ENCODE results near the gene TSPAN32. TPM values are rescaled to one million over a fixed set of nuclear protein-coding genes. Genes with fewer than 3 reads are reported as not detected.

The TSPAN32 gene
- polyA plus RNA-seq, 1 donor (not counting 4 experiments of a cell fraction or from before 2014, with no cell fraction given), result not detected

DNA sequence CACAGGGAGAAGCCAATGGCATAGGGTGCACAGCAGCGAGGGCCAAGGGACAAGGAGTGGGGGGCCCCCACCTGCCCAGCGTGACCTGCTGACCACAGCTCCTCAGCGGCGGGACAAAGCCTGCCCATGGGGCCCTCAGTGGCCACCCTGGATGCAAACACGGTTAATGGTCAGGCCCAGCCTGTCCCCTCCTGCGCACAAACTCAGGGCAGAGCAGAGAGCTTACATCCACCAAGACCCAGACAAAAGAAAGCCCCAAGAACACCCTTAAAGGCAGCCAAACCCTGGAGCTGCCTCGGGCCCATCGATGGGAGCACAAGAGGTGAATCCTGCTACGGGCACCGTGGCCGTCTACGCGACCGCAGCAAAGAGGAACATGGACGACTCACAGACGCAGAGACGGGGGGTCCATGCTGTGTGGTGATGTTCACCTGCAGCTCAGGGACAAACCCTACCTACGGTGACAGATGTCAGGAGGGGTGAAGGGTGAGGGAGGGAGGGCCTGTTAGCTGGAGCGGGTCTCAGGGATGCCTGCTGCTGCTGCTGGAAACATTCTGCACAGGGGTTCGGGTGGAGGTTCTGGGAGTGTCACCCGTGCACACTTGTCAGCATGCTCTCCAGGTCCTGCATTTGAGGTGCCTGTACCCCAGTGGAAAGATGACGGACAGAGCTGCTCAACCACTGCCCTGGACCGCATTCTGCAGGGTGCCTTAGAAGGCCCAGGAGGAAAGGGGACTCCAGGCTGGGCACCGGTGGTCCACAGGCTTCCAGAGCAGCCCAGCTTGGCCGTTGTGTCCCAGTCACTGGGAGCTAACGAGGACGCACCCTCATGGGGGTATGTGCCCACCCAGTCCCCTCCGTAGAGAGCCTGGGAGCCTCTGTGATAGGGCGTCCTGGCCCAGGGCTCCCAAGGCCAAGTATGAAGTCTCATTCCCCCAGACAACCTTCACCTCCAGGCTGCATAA, 43.0 kb upstream of the TSPAN32 start:
- Histone ChIP-seq H2AFZ (ENCODE audit: control insufficient read depth, low read length) (no peak overlapping the region), H3K79me2 (ENCODE audit: control insufficient read depth, insufficient read depth, low read length) (no peaks in the 10 kb centered on the region), H3K36me3 (ENCODE audit: control insufficient read depth in 2 of 2, extremely low read depth in 1 of 2, insufficient read depth in 2 of 2, low read length in 2 of 2) (no peaks in the 10 kb centered on the region), H3K4me3 (ENCODE audit: control insufficient read depth in 2 of 3, extremely low read depth in 1 of 3, insufficient read depth in 2 of 3, low read depth in 1 of 3, low read length in 3 of 3) (no peak overlapping the region), H3K4me2 (ENCODE audit: control insufficient read depth, extremely low read depth, insufficient read depth, low read depth, low read length) (no peak overlapping the region), H3K4me1 (ENCODE audit: control insufficient read depth, extremely low read depth, insufficient read depth, low read length) (peaks cover 15% of the 10 kb centered on the region), H3K27me3 (ENCODE audit: control insufficient read depth, extremely low read depth, insufficient read depth, low read length) (peaks cover 35% of the 10 kb centered on the region), H3K9ac (ENCODE audit: control insufficient read depth, extremely low read depth, insufficient read depth, low read length) (no peak overlapping the region), H3K27ac (ENCODE audit: control insufficient read depth, insufficient read depth, low read length) (no peak overlapping the region), H4K20me1 (ENCODE audit: control insufficient read depth, extremely low read depth, insufficient read depth, low read length) (no peaks in the 10 kb centered on the region), H3K9me1 (ENCODE audit: control insufficient read depth, extremely low read depth, insufficient read depth, low read length) (no peaks in the 10 kb centered on the region), H3K9me3 (ENCODE audit: control insufficient read depth, low read depth, low read length) (no peaks in the 10 kb centered on the region)
- DNase-seq (ENCODE audit: low read depth, low spot score) (no peak), FAIRE-seq (no peak)
- dilution Hi-C loops (cut with MboI; ENCODE audit: extremely low pct_ligation_motif_present, low sequenced_read_pairs), result no loop called here
- TF ChIP-seq EZH2 (IDR thresholded peaks at IDR 0.05; ENCODE audit: low read length), result no peak
- TF ChIP-seq, protein P1, sequence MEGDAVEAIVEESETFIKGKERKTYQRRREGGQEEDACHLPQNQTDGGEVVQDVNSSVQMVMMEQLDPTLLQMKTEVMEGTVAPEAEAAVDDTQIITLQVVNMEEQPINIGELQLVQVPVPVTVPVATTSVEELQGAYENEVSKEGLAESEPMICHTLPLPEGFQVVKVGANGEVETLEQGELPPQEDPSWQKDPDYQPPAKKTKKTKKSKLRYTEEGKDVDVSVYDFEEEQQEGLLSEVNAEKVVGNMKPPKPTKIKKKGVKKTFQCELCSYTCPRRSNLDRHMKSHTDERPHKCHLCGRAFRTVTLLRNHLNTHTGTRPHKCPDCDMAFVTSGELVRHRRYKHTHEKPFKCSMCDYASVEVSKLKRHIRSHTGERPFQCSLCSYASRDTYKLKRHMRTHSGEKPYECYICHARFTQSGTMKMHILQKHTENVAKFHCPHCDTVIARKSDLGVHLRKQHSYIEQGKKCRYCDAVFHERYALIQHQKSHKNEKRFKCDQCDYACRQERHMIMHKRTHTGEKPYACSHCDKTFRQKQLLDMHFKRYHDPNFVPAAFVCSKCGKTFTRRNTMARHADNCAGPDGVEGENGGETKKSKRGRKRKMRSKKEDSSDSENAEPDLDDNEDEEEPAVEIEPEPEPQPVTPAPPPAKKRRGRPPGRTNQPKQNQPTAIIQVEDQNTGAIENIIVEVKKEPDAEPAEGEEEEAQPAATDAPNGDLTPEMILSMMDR (optimal IDR thresholded peaks at IDR 0.05 in 1 of 3, IDR thresholded peaks at IDR 0.05 in 1 of 3, conservative IDR thresholded peaks at IDR 0.05 in 1 of 3; ENCODE audit: extremely low read depth in 1 of 3, insufficient read depth in 2 of 3, low read length in 3 of 3), result no peak

DNA sequence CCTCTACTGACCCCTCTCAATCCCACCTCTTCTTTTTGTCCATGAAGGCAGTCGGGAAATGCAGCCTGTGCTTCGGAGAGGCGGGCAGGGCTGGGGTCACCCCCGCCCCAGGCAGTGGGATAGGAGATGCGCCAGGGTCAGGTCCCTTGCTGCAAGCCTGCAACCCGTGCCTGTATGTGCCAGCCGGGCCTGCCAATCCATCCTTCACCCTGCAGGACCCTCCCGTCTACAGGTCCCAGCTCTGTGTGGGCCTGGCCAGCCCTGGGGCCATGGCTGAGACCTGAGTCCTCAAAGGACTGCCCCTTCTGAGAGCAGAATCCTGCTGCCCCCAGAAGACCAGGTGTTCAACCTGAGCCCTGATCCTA, 42.4 kb upstream of the TSPAN32 start:
- Histone ChIP-seq H3K27ac (ENCODE audit: control insufficient read depth, insufficient read depth, low read length) (no peak overlapping the region), H3K27me3 (ENCODE audit: control insufficient read depth, extremely low read depth, insufficient read depth, low read length) (peaks cover 37% of the 10 kb centered on the region), H3K9me1 (ENCODE audit: control insufficient read depth, extremely low read depth, insufficient read depth, low read length) (no peaks in the 10 kb centered on the region), H4K20me1 (ENCODE audit: control insufficient read depth, extremely low read depth, insufficient read depth, low read length) (no peaks in the 10 kb centered on the region), H3K4me1 (ENCODE audit: control insufficient read depth, extremely low read depth, insufficient read depth, low read length) (peaks cover 15% of the 10 kb centered on the region), H3K4me3 (ENCODE audit: control insufficient read depth in 2 of 3, extremely low read depth in 1 of 3, insufficient read depth in 2 of 3, low read depth in 1 of 3, low read length in 3 of 3) (no peak overlapping the region), H3K79me2 (ENCODE audit: control insufficient read depth, insufficient read depth, low read length) (no peaks in the 10 kb centered on the region), H3K9ac (ENCODE audit: control insufficient read depth, extremely low read depth, insufficient read depth, low read length) (no peak overlapping the region), H2AFZ (ENCODE audit: control insufficient read depth, low read length) (no peak overlapping the region), H3K9me3 (ENCODE audit: control insufficient read depth, low read depth, low read length) (no peaks in the 10 kb centered on the region), H3K36me3 (ENCODE audit: control insufficient read depth in 2 of 2, extremely low read depth in 1 of 2, insufficient read depth in 2 of 2, low read length in 2 of 2) (no peaks in the 10 kb centered on the region), H3K4me2 (ENCODE audit: control insufficient read depth, extremely low read depth, insufficient read depth, low read depth, low read length) (no peak overlapping the region)
- dilution Hi-C loops (cut with MboI; ENCODE audit: extremely low pct_ligation_motif_present, low sequenced_read_pairs), result no loop called here
- no peak for DNase-seq (ENCODE audit: low read depth, low spot score)
- FAIRE-seq, result no peak
- TF ChIP-seq, protein P1 (optimal IDR thresholded peaks at IDR 0.05 in 1 of 3, IDR thresholded peaks at IDR 0.05 in 1 of 3, conservative IDR thresholded peaks at IDR 0.05 in 1 of 3; ENCODE audit: extremely low read depth in 1 of 3, insufficient read depth in 2 of 3, low read length in 3 of 3), result no peak
- TF ChIP-seq EZH2 (IDR thresholded peaks at IDR 0.05; ENCODE audit: low read length), result no peak

Data from keratinocyte (primary cell).